EL (cell line): ENCODE data around the gene C17orf50.

Experiments
- DNase-seq: peaks from one replicate; pipeline ENCODE4 v3.0.0-alpha.2; 2016

C17orf50 gene

DNA sequence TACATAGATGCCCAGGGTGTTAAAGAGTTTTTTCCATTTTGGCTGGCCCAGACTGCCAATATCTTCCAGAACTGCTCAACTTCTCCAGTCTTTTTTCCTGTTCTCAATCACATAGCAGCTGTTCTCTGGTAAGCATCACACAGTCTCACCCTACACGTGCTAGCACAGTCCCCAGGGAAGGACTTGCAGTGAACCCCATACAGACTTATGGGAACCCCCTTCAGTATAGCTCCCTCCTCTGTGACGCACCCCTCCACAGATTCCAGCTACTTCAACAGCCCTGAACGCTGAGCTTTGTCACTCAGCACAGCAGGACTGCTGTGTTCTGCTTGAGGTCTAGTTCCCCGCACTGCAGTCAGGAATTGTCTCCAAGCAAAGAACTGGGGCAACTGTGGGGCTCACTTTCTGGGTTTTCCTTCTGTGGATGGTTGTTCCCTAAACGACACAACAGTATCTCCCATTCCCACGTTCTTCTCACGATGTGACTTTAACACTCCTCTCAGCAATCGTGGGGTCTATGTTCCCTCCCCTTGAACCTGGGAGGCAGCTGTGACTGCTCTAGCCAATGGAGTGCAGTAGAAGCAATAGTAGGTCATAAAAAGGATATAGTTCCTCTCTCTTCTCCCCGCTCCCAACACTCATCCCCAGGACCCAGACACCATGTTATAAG lies 31.1 kb downstream of the C17orf50 start:
- DNase-seq = no peak

DNA sequence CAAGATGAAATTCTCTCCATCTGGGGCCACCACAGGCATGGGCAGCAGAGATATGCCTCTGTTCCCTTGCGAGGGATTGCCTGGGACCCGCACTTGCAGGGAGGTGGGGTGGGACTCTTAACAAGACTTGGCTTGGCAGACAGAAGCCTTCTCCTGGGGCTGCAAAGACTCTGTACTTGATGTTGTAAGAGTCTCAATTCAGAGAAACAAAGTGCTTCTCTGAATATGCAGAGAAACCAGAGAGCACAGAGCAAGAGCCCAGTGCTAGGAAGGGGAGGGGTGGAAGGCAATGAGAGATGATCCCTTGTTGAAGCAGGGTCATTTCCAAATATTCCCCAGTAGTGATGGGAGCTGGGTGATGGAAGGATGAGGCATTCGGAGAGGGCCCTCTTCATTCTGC lies 32.6 kb downstream of the C17orf50 start:
- DNase-seq = no peak

DNA sequence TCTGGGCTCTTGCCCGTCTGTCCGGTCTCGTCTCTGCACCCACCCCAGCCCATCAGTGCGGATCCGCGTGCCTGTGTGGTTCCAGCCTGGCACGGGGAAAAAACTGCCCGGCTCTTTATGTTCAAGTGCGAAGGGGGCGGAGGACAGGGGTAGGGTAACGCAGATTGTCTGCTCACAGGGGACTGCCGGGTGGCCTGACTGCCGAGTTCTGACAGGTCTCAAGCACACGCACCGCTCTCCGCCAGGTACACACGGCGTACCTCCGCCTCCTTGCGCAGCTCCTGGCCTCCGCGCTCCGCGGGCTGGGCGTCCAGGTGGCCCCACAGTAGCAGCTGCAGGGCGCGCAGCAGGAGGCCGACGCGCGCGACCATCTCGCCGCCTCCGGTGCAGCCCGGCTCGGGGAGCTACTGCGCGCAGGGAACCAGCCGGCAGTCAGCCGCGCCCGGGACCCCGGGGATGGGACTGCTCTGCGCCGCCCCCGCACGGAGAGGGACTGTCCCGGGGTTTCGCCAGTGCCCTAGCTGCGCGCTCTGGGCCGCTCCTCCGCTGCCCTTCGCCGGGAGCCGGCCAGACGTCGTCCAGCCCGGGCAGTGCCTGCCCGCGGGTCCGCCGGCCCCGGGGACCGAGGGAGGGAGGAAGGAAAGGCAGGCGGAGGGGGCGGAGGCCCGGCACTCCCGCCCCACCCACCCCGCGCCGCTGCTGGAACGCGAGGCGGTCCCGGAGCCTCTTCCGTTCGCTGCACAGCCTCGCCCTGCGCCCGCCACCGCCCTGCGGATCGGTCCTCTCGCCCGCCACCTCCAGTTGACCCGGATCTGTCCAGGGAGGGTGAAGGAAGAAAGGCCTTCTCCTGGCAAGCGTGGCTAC lies 34.6 kb downstream of the C17orf50 start, which contains the start of gene MMP28:
MMP28 (minus strand) TSS at position 635 of the 864 bp plus-strand sequence; CDS start at position 371, 264 bp downstream.
- peak; percentile 36 for DNase-seq

DNA sequence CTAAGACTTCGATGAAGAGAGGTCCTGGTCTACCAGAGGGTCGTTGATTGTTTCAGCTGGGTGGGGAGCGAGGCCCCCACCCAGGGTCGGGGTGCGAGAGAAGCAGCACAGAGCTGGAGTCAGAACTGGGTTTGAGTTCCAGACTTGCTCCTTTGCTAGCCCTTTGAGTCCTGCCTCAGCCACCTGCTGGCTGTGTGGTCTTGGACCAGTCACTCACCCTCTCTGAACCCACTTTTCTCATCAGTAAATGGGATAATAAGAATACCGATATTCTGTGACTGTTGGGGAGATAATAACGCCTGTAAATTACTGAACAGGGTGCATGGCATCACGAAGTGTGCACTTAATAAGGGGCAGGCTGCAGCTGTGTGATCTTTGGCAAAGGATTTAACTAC lies 35.2 kb downstream of the C17orf50 start:
- DNase-seq = no peak

DNA sequence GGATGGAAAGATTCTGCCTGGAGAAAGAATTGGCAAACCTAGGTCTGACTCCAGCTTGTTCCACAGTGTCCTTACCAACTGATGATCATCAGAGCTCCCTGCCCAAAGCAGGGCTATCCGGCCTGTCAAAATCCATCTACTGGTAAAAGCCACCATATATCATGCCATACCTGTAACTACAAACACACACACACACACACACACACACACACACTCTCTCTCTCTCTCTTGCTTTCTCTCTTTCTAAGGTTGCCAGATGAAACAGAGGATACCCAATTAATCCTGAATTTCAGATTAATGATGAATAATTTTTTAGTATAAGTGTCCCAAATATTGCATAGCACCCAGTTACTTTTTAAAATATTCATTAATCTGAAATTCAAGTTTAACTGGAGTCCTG lies 36.3 kb downstream of the C17orf50 start:
- no peak for DNase-seq

DNA sequence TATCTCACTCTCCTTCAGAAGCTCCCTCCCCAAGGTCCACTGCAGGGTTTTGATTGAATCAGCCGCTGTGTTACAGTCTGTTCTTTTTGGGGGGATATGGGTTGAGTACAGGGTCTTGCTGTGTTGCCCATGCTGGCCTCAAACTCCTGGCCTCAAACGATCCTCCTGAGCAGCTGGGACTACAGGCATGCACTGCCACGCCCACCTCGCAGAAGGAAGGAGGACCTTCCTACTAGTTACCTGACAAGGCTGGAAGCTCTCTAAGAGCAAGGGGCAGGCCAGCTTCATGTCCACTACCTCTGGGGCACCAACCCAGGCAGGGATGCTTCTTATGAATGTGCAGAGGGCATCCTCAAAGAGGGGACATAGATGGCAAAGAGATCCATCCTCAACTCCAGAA lies 36.7 kb downstream of the C17orf50 start:
- no peak for DNase-seq

DNA sequence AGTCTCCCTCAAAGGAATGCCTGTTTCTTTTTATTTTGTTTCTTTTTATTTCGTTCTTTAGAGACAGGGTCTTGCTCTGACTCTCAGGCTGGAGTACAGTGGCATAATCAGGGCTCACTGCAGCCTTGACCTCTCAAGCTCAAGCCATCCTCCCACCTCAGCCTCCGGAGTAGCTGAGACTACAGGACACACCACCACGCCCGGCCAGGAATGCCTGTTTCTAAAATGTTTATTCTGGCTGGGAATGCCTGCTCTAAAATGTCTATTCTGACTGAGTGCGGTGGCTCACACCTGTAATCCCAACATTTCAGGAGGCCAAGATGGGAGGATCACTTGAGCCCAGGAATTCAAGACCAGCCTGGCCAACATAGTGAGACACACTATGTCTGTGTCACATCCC lies 37.2 kb downstream of the C17orf50 start:
- no peak for DNase-seq

DNA sequence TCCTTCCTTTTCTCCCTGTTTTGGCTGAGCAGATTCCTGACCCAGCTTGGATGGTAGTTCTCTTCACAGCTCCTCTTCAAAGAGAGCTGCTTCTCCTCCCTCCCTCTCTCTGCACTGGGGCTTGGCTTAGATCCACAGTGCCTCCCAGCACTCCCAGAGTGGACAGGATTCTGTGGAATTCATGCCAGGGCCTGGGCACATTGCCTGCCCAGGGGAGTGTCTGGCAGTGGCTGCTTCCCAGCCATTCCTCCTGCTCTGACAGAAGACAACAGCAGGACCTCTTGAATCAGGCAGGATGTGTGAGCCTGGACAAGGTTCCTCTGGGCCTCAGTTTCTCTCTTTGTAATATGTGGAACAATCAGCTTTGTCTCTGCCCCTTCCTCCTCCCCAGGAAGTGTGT lies 39.3 kb downstream of the C17orf50 start:
- DNase-seq = peak; percentile 74

DNA sequence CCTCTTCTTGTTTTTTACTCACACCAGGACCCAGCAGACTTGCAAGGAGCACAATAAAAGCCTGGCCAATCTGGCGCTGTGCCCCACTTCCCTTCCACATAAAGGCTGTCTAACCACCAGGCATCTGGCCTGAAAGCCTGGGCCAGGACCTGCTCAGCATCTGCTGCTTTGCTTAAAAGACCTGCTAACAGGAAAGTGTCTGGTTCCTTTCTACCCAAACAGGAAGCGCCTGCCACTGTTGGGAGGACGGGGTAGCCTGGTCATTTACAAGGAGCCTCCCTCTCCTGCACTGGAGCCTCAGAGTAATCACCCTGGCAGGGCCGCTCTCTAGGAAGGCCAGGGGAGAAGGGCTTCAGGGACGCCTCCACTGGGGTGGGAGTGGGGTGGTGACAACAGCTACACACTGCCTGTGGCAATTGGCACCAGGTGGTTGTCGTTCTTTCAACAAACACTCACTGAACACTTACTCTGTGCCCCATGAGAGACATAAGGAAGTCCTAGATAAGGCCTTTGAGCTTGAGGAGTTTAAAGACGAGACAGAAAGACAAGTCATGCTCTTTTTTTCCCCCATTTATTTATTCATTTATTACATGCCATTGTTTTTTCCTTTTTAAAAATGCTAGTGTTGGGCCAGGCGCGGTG lies 41.0 kb downstream of the C17orf50 start:
- DNase-seq = peak; percentile 12

DNA sequence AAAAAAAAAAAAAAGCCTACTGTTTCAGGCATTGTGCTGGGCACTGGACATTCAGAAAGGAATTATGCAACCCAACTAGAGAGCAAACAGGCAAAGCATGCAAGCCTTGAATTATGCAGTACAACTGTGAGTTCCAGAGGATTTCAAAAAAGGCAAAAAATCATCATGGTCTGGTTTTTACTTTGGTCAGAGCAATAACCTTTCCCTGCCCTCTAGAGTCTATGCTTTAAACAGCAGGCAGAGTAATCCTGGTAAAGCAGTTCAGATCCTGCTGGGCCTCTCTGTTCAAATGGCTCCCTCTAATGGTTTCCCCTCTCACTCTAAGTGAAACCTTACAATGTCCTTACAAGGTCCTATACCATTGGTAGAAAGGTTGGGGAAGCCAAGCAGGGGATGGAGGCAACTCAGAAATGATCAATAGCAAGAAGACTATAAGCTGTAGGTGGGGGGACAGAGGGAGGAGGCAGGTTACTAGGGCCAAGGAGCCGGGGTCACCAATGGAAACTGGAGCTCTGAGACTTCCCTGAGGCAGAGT lies 44.0 kb downstream of the C17orf50 start:
- DNase-seq = peak; percentile 88

DNA sequence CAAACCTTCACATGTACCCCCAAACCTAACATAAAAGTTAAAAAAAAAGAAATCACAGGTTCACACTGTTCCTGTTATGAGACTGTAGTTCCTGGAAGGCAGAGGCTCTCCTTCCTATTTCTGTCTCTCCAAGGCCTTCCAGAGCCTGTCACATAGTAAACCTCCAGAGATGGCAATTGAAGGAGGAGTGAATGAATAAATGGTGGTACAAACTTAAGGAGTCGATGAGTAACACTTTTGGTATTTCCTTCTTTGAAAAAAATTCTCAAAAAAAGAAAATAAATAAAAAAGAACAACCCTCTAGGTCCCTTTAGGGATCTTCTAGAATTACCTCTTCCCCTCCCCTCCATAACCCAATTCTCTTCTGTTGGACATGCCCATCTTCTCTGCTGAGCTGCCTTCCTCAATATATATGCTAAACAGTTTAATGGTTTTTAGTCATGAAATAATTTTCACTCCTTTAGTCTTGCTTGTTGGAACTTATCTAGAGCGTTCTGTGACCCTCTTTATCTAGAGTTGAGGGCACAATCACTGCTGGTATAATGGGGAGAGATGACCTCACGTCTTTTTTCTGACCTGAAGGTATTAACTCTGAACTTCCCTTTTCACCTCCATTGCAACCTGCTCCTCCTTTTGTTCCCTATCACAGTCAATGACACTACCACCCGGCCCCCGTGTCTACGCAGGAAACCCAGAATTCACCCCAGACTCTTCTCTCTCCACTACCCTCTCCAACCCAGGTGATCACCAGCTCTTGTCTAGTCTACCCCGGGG lies 46.9 kb downstream of the C17orf50 start:
- DNase-seq = peak; percentile 76

DNA sequence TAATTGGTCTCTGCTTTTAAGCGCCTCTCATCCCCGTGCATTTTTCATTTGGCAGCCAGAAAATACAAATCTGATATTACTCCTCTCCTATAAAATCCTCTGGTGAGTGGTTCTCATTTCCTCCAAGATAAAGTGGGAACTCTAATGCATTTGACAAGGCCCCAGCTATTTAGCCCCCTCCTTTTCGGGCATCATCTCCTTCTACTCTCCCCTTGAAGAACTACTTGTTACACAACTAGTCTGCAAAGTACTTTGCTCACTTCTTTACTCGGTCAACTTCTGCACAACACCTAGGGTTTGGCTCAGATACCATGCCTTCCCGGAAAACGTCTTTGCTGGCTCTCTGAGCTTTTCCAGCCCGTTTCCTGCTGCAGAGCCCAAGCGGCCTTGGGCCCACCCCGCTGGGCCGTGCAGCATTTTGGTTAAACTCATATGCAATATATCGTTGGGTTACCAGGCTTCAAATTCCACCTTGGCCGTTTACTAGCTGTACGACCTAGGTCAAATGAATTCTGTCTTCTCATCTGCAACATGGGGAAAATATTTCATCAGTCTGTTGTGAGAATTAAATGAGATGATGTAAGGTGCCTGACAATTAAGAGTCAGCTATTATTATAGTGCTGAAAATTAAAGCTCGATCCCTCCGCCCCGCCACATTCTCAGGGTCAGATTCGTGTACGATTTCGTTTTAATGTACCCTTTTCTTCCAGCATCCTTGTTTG lies 47.7 kb downstream of the C17orf50 start:
- peak; percentile 9 for DNase-seq

DNA sequence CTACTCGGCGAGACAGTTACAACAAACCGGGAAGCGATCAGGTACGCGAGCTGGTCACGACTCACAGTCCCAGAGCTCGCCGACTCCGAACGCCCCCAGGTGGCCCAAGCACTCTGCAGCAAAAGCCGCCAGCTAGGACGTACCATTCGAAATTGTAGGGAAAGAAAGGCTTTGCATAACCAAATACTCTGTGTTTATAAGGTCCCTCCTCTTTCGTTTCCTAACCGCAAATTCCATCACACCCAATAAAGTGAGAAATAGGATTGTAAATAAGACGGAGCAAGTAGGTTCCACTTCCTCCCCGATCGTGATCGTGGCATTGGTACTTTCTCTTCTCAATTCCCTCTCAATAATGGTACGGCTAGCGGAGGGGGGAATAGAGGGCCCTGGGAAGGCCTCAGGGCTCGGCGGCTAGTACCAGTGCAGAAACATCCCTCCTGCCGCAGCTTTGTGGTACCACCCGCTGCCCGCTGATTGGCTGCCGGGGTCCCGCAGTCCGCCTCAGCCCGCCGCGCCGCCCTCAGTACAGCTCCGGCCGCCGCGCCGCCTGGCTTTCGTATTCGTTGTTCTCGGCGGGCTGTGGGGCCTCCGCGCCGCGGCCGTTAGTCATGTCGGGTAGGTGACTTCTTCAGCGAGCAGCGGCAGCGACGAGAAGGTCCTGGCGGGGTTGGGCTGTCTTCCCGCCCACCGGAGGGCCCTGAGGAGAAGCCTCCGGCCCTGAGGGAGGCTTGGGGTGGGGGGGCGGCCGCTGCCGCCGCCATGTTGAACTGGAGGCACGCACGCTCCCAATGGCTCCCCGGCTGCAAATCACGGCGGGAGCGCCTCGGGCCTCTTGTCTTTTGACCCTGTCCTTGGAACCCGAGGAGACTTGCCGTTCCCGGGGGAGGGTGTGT lies 48.5 kb downstream of the C17orf50 start, which contains the start of gene TAF15:
TAF15 (plus strand) TSS at position 523 of the 893 bp plus-strand sequence; CDS start at position 609, 86 bp downstream.
- peak; percentile 99 for DNase-seq

DNA sequence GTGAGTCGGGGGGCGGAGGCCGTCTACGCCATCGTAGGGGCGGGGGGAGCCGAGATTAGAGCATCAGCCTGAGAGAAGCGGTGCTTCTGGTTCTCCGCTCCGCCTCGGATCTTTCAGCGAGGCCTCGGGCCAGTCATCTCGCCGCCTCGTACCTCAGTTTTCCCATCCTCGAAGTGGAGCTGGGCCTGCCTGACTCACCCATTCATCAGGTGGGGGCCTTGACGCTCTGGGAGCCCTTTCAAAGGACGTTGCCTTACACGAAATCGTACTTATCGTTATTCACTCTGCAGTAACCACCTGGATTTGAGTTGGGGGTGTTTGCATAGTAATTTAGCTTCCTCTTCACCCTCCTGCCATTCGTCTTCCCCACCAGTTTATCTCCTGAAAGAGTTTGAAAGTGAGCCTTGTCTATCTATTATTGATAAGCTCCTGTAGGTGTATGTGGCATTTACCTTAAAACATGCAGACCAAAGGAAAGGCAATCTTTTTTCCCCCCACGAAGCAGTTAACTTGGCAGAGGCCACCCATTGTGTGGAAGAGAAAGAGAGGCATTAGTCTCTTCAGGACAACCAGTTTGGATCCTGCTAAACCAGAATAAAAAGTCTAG lies 49.3 kb downstream of the C17orf50 start:
- DNase-seq = no peak

DNA sequence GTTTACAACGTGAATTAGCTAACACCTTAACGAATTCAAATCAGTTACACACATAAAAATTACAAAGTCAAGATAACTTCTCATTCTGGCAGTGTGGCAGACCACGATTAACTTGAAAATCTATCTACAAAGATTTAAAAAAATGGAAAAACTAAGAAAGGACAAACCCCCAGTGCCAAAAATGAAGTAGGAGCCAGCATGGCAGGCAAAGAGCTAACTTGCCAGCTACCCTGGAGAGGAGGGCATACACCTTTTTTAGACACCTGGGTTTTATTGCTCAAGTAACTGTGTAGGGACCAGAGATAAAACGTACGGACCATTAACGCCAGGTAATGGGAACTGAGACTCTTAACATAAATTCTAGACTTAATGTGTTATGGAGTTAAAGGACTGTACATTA lies 51.1 kb downstream of the C17orf50 start:
- no peak for DNase-seq

DNA sequence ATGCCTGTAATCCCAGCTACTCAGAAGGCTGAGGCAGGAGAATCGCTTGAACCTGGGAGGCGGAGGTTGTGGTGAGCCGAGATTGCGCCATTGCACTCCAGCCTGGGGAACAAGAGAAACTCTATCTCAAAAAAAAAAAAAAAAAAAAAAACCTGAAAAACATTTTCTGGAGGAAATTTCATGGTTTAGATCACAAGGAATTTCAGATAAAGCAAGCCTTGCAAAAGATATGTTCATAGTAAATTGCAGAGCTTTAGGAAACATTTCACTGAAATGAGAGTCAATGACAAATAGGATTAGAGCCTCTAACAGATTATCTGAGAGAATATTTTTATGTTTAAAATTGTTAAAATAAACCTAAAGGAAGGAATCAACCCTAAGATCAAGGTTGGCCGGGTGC lies 51.8 kb downstream of the C17orf50 start:
- DNase-seq = no peak
